ENCODE data around the gene L3MBTL4.
"Not testable (repeated sequence)": the region's sequence is repeated elsewhere in the genome, so short reads cannot be mapped to it uniquely, and the experiment has no call there.

Gene L3MBTL4

GRCh38 chr18:6079406-6079805 lies 335.3 kb downstream of the L3MBTL4 start:
- no peak for DNase-seq

- DNase-seq = no peak
Measured at GRCh38 chr18:6078877-6079276, 335.8 kb downstream of the L3MBTL4 start.

- DNase-seq = not testable (repeated sequence)
Measured at GRCh38 chr18:6072423-6072822, 342.3 kb downstream of the L3MBTL4 start.

DNA sequence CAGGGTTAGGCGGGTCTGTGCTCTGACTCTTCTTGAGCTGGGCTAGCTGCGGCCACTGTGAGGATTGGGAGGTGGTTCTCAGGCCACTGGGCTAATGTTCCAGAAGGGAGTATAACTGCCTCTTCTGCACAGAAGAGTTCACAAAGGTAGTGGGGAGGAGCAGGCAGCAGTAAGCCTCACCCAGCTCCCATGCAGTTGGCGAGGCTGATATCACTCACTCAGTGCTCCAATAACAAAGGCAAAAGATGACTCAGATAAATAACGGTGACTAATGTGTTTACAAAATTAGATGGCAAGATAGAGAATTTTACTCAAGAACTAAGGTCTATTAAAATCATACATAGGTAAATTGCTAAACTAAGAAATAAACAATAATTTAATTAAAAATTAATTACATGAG lies 345.2 kb downstream of the L3MBTL4 start:
- no peak for DNase-seq

- DNase-seq = no peak
Measured at GRCh38 chr18:6069103-6069502, 345.6 kb downstream of the L3MBTL4 start.

DNA sequence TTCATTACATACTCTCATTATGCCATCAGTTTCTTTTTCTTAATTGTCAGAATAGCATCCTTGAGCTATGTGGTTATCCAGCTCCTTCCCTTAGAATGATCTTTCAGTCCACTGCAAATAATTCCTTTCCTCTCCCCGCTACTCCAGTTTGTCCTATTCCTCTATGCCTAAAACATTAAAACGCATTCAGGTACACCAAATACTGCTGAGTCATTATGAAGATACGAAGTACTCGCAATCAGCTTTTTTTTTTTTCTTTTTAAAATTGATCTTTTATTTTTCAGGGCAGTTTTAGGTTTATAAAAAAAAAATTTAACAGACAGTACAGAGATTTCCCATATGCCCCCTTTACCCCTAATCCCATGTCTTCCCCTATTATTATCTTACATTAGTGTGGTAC lies 354.6 kb downstream of the L3MBTL4 start:
- no peak for DNase-seq

DNA sequence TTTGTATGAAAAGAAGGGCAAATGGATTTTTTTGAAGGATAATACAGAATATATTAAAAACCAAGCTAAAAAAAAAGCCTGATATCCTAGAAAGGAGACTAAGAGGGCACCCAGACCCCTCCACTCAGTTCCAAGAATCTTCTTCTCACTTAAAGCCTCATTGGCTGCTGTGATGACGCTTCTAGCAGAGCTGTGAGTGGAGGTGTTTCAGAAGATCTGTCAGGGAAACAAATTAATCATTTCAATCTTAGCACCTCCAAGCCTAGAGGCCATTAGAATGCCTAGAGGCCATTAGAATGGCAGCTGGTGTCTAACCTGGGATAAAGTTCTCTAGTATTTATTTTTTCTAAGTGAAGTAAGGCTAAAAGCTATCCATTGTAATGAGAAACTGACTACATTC lies 355.2 kb downstream of the L3MBTL4 start:
- DNase-seq = no peak

GRCh38 chr18:6058941-6059340 lies 355.8 kb downstream of the L3MBTL4 start:
- DNase-seq = no peak

GRCh38 chr18:6057604-6058003 lies 357.1 kb downstream of the L3MBTL4 start:
- DNase-seq = no peak

- no peak for DNase-seq
Measured at GRCh38 chr18:6056171-6056910, 358.4 kb downstream of the L3MBTL4 start.

DNA sequence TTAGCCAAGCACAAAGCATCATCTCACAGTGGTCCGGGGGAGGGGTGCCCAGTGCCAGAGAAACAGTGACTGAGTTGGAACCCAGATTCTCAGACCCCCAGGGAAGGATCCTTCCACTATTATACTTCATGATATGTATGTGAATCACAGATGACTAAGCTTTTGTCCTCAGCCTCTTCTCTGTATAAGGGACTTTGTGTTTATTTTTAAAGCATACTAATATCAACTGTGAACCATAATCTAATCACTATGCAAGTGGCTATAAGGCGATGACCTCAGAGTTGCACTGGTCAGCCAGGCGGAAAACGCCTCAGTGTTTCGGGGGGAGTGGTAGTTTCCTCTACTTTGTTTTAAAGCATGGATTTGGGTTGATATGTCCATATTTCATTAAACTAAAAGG lies 359.0 kb downstream of the L3MBTL4 start:
- no peak for DNase-seq

GRCh38 chr18:6054256-6054842 lies 360.4 kb downstream of the L3MBTL4 start:
- no peak for DNase-seq

DNA sequence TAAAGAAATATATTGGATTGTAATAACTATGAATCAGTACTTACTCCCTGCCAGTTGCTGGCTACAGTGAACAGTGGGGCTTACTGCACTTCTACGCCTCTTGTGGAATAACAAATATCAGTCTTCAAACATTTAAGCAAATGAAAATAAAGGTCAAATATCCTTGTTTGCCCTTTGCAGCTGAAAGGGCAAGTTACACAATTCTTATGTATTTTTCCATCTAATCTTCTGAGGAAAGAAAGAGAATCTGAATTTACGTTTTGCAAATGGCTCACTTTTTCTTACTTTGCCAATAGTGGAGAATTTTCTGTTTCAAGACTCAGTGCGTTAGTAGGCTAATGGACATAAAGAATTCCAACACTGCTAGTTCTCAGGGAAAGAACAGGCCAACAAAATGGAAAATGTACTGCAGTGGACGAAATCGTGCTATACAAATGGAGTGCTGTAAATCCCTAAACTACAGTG lies 362.2 kb downstream of the L3MBTL4 start:
- DNase-seq = no peak

DNA sequence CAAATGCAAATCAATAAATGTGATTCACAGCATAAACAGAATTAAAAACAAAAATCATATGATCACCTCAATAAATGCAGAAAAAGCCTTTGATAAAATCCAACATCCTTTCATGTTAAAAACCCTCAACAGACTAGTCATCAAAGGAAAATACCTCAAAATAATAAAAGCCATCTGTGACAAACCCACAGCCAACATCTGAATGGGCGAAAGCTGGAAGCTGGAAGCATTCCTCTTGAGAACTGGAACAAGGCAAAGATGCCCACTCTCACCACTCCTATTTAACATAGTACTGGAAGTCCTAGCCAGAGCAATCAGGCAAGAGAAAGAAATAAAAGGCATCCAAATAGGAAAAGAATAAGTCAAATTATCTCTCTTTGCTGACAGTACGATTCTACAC lies 367.1 kb downstream of the L3MBTL4 start:
- DNase-seq = not testable (repeated sequence)

DNA sequence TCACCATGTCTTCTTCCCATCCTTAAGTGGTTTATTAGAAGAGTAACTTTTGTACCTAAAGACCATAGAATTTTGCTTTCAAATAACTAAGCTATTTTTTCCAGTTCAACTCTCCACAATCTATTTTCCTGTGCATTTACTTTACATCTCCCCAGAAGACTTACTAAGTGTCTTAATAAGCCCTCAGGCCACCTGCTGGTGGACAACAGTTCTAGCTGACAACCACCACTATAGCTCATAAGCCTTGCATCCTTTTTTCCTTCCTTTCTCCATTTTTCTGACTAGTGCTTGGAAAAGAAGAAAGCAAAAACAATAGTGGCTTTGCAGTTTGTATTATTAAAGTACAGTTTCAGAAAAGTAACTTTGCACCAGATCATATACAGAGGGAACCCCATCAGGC lies 369.9 kb downstream of the L3MBTL4 start:
- no peak for DNase-seq

DNA sequence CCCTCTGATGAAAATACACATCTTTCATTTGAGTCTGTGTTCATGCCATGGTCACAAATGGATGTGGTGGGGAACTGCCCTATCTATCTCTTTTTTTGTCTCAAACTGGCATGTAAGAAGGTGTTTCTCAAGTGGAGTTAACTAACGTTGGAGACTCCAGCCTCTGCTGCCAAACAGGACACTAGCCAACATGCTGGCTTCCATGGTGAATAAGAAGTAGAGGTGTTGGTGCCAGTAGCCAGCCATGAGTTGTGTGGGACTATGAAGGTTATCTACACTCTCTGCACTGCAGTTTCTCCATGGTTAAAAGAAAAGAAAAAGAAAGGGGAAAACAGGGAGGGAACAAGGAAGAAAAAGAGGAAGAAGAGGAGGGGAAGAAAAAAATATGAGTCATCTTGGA lies 370.4 kb downstream of the L3MBTL4 start:
- no peak for DNase-seq

GRCh38 chr18:6039055-6039454 lies 375.7 kb downstream of the L3MBTL4 start:
- DNase-seq = no peak

DNA sequence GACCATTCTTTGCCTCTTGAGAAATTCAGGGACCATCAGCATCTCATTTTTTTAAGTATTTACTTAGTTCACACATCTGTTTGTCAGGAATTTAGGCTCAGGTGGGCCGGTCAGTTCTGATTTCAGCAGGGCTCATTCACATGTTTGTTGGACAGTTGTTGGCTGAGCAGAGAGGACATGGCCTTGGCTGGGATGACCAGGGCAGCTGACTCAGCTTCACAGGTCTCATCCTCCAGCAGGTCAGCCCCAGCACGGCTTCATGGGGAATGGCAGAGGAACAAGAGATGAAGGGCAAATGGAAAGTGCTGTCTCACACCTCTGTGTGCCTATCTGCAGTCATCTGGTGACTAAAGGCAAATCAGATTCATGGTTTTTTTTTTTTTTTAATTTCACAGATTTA lies 383.3 kb downstream of the L3MBTL4 start:
- no peak for DNase-seq

GRCh38 chr18:6031002-6031401 lies 383.7 kb downstream of the L3MBTL4 start:
- no peak for DNase-seq

DNA sequence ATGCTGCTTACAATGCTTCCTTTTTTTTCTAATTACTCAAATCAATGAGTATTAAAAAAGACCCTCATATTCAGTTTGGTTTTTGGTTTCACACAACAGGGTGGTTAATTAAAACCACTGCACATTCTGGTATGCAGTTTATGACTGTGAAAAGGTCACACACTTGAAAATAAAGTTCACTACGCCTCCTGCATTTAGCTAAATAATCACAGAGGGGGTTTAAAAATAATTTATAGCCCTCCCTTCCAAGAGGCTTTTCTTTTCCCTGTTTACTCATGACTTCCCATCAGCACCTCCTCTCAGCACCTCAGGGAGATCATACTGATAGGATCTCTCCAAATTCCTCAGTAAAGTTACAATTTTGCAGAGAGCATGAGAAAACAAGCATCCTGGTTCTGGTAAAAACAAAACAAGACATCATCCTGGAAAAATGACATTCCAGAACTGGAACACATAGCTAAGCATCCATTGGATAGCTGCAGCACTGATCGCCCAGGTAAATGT lies 389.9 kb downstream of the L3MBTL4 start:
- no peak for DNase-seq

- DNase-seq = no peak
Measured at GRCh38 chr18:6023551-6023950, 391.2 kb downstream of the L3MBTL4 start.

DNA sequence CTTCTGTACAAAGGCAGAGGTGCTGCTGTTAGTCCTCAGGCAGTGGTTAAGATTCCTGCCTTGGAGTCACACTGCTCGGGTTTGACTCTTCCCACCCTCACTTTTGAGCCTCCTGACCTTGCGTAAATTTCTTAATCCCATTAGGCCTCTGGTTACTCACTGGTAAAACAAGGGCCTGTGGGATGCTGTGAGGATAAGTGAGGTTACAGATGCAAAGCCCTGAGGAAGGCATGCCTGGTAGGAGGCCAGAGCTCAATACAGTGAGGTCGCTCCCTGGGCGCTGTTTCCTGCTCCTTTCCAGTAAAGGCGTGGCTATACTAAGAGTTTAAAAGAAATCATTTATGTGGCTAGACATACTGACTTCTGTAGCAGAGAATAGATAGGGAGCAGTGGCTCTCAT lies 391.9 kb downstream of the L3MBTL4 start:
- no peak for DNase-seq

GRCh38 chr18:6022074-6022444 lies 392.7 kb downstream of the L3MBTL4 start:
- DNase-seq = no peak

DNA sequence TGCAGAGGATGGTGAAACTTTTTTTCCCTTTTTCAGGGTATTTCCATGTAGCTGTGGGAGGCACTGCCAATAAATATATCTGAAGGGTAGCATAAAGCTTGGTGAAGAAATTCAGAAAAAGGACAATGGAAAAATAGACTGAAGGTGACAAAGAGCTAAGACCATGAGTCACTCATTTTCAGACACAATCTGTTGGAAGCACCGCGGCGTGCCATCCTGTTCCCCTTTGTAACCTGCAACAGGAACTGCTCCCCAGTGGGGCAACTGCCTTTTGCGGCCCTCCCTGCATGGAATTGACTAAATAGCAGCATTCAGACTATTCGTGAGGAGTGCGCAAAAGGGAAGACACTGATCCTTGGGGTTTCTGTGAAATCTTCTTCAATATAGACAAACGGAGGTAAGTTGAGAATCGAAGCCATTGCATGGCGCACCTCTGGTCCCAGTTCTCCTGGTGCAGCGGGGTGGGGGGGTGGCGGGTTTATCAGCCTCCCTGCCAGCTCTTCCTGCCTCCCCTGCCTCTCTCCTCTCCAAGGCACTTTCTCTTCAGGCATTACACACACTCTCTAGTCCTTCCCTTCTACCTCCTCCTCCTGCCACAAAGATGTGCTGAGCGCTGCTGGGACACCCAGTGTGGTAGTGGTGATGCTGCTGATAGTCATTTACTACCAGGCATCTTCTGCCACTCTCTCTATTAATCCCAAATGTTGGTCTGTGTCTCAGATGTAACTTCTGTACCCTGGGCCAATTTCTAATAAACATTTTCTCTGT lies 393.2 kb downstream of the L3MBTL4 start:
- DNase-seq = no peak
